Mesenchymal stem cell (in vitro differentiated cells and primary cell): ENCODE data around the gene HMG20A.
A peak's percentile ranks its signal among the peaks of the same experiment; 100 is the strongest.

Source experiments
- DNase-seq: peaks from one replicate; pipeline ENCODE4 v3.0.0-alpha.2; 2013
- H2AFZ ChIP-seq: one replicate; pipeline ENCODE4 v1.6.1; 2013; ENCODE audit warnings: low read depth, mild to moderate bottlenecking, control low read depth, inconsistent platforms, low read length, moderate library complexity
- H2AK5ac ChIP-seq: 2 replicates; pipeline ENCODE4 v1.6.1; 2013; ENCODE audit warnings: low read length, moderate library complexity, mild to moderate bottlenecking, inconsistent platforms; ENCODE audit not compliant: severe bottlenecking
- H2BK120ac ChIP-seq: one replicate; pipeline ENCODE4 v1.6.1; 2013; ENCODE audit warnings: low read depth, mild to moderate bottlenecking, inconsistent platforms, low read length, moderate library complexity
- H2BK12ac ChIP-seq, 2 experiments: one replicate each; pipeline ENCODE4 v1.6.1; 2013; ENCODE audit warnings: inconsistent platforms in 2 of 2, low read length in 2 of 2, mild to moderate bottlenecking in 2 of 2, moderate library complexity in 2 of 2, control low read depth in 1 of 2
- H2BK15ac ChIP-seq: one replicate; pipeline ENCODE4 v1.6.1; 2013; ENCODE audit warnings: mild to moderate bottlenecking, low read depth, inconsistent platforms; ENCODE audit not compliant: poor library complexity, severe bottlenecking
- H2BK5ac ChIP-seq: 2 replicates; pipeline ENCODE4 v1.6.1; 2013; ENCODE audit warnings: low read depth, mild to moderate bottlenecking, low read length, control low read depth, inconsistent platforms; ENCODE audit not compliant: poor library complexity, severe bottlenecking
- H3K14ac ChIP-seq, 2 experiments: one replicate each; pipeline ENCODE4 v1.6.1; 2013; ENCODE audit warnings: inconsistent platforms in 2 of 2, low read length in 2 of 2, control low read depth in 1 of 2, mild to moderate bottlenecking in 1 of 2, moderate library complexity in 1 of 2
- H3K18ac ChIP-seq, 2 experiments: one replicate each; pipeline ENCODE4 v1.6.1; 2013; ENCODE audit warnings: inconsistent platforms in 2 of 2, low read length in 2 of 2, control low read depth in 1 of 2, low read depth in 1 of 2, mild to moderate bottlenecking in 1 of 2
- H3K23ac ChIP-seq, 2 experiments: one replicate each; pipeline ENCODE4 v1.6.1; 2013; ENCODE audit warnings: inconsistent platforms in 2 of 2, low read length in 2 of 2, mild to moderate bottlenecking in 2 of 2, moderate library complexity in 2 of 2, control low read depth in 1 of 2
- H3K27ac ChIP-seq: 2 replicates; pipeline ENCODE4 v1.5.1; 2013; ENCODE audit warnings: mild to moderate bottlenecking, moderate library complexity, low read length, control low read depth, inconsistent platforms; ENCODE audit not compliant: poor library complexity, severe bottlenecking
- H3K27me3 ChIP-seq, 2 experiments: 2 replicates each; pipeline versions ENCODE4 v1.6.1 to v1.7.0; 2013; ENCODE audit warnings: low read length in 2 of 2, mild to moderate bottlenecking in 2 of 2, moderate library complexity in 2 of 2, control low read depth in 1 of 2, inconsistent platforms in 1 of 2; ENCODE audit not compliant: control insufficient read depth in 1 of 2, insufficient read depth in 1 of 2
- H3K36me3 ChIP-seq, 2 experiments: 2 replicates each; pipeline versions ENCODE4 v1.6.1 to v1.7.0; 2013; ENCODE audit warnings: low read length in 2 of 2, control low read depth in 1 of 2, inconsistent platforms in 1 of 2, low read depth in 1 of 2, mild to moderate bottlenecking in 1 of 2; ENCODE audit not compliant: insufficient read depth in 2 of 2, control insufficient read depth in 1 of 2
- H3K4ac ChIP-seq, 2 experiments: one replicate each; pipeline ENCODE4 v1.6.1; 2013; ENCODE audit warnings: inconsistent platforms in 2 of 2, low read length in 2 of 2, mild to moderate bottlenecking in 2 of 2, moderate library complexity in 2 of 2, control low read depth in 1 of 2, low read depth in 1 of 2
- H3K4me1 ChIP-seq: 2 replicates; pipeline ENCODE4 v1.6.1; 2013; ENCODE audit warnings: low read depth, low read length, control low read depth; ENCODE audit not compliant: control insufficient read depth, insufficient read depth
- H3K4me2 ChIP-seq: 2 replicates; pipeline ENCODE4 v1.6.1; 2013; ENCODE audit warnings: low read length, mild to moderate bottlenecking, inconsistent platforms; ENCODE audit not compliant: poor library complexity, severe bottlenecking
- H3K4me3 ChIP-seq, 2 experiments: 2 replicates each; pipeline versions ENCODE4 v1.5.1 to v1.7.0; 2013; ENCODE audit warnings: low read length in 2 of 2, mild to moderate bottlenecking in 2 of 2, control low read depth in 1 of 2, low read depth in 1 of 2; ENCODE audit not compliant: insufficient read depth in 1 of 2
- H3K79me1 ChIP-seq: replicated peaks from 2 replicates; pipeline ENCODE4 v1.6.1; 2013; ENCODE audit warnings: mild to moderate bottlenecking, control low read depth, low read length, inconsistent platforms; ENCODE audit not compliant: poor library complexity, severe bottlenecking
- H3K9ac ChIP-seq: 2 replicates; pipeline ENCODE4 v1.7.0; 2013; ENCODE audit warnings: mild to moderate bottlenecking, low read length, moderate library complexity
- H3K9me3 ChIP-seq: 2 replicates; pipeline ENCODE4 v1.7.0; 2013; ENCODE audit warnings: mild to moderate bottlenecking, low read length; ENCODE audit not compliant: control insufficient read depth
- H4K8ac ChIP-seq: one replicate; pipeline ENCODE4 v1.6.1; 2013; ENCODE audit warnings: inconsistent platforms, mild to moderate bottlenecking, low read length, moderate library complexity
- H4K91ac ChIP-seq: one replicate; pipeline ENCODE4 v1.6.1; 2013; ENCODE audit warnings: mild to moderate bottlenecking, low read length, inconsistent platforms
- WGBS: methylation state at CpG from one replicate; pipeline ENCODE4 v1.1.7; 2013; ENCODE audit warnings: mixed read lengths; 5-methylcytosine and 5-hydroxymethylcytosine counted together

Gene HMG20A

DNA sequence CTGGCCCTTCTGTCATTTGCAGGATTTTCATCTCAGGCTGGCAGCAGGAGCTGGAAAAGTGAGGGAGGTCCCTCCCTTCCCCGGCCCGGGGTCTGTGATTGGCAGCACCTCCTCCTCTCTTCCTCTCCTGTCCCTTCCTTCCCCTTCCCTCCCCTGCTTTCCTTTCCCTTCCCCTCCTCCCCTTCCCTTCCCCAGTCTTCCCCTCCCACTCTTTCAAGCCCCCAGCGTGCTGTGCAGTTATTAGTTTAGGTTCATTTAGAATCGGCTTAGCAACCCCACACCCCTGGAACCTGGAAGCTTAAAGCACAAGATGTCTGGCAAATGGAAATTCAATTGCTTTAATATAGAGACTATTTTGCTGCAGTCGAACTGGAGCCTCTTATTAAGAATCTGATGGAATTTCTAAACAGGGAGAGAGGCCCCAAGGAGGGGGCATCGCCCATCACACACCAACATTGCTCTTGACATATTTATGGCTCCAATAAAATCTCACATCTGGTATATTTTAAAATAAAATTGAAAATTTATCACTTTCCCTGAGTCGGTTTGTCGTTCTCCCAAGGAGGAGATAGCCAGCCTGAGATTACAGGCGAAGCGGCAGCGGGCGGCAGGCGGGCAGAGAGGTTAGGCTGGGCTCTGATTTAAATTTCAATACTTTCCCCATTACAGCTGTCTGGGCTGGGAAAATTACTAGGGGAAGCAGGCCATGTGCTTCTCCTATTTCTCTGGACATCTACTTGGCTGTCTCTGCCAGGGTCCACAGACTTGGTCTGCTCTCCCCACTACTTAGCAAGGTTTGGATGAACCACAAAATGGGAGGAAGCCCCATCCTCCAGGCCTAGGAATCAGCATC lies 113.1 kb downstream of the HMG20A start:
- no peak overlapping the region for H3K4me2 ChIP-seq
- no peaks in the 10 kb centered on the region for H3K9me3 ChIP-seq
- WGBS = 67% methylated on average over 12 of the region's 13 CpGs
- H3K27ac ChIP-seq = no peak overlapping the region
- H4K91ac ChIP-seq = peak overlapping the region; percentile 12
- H3K36me3 ChIP-seq = no peaks in the 10 kb centered on the region
- H2BK120ac ChIP-seq = no peak overlapping the region
- peak overlapping the region in 1 of 2 experiments; percentile 13 for H3K18ac ChIP-seq
- no peak overlapping the region for H3K14ac ChIP-seq
- no peaks in the 10 kb centered on the region for H3K4me1 ChIP-seq
- H2BK12ac ChIP-seq = no peak overlapping the region
- no peak overlapping the region for H4K8ac ChIP-seq
- no peak overlapping the region for H2BK15ac ChIP-seq
- no peaks in the 10 kb centered on the region for H3K79me1 ChIP-seq
- H2BK5ac ChIP-seq = no peak overlapping the region
- peaks cover 25 to 47% of the 10 kb centered on the region in 2 experiments for H3K27me3 ChIP-seq
- DNase-seq = no peak
- no peak overlapping the region for H3K9ac ChIP-seq
- H3K4ac ChIP-seq = no peak overlapping the region
- no peak overlapping the region for H2AFZ ChIP-seq
- H3K23ac ChIP-seq = no peak overlapping the region
- no peak overlapping the region for H3K4me3 ChIP-seq
- H2AK5ac ChIP-seq = no peak overlapping the region
